HG03460 (cell line): ENCODE data around the gene NEBL.
"Not testable (repeated sequence)": the region's sequence is repeated elsewhere in the genome, so short reads cannot be mapped to it uniquely, and the experiment has no call there.

Experiments
- ATAC-seq: cut with Tn5 transposase; IDR thresholded peaks from one replicate; pipeline ENCODE4 v1.9.1; 2021; ENCODE audit not compliant: unreplicated experiment

NEBL gene

GRCh38 chr10:20897146-20897825 is at the start of gene NEBL:
NEBL (minus strand) TSS chr10:20897311; CDS start chr10:20897205, 106 bp downstream.
- no peak for ATAC-seq

GRCh38 chr10:20945546-20946332 is 48.6 kb upstream of the NEBL start:
- ATAC-seq: no peak

- no peak for ATAC-seq
Measured at GRCh38 chr10:20944789-20945502, 47.8 kb upstream of the NEBL start.

GRCh38 chr10:20939414-20939813 is 42.3 kb upstream of the NEBL start:
- ATAC-seq: not testable (repeated sequence)

GRCh38 chr10:20936396-20936795 is 39.3 kb upstream of the NEBL start:
- ATAC-seq: no peak

- ATAC-seq: no peak
Measured at GRCh38 chr10:20935931-20936330, 38.8 kb upstream of the NEBL start.

- no peak for ATAC-seq
Measured at GRCh38 chr10:20935301-20935700, 38.2 kb upstream of the NEBL start.

- no peak for ATAC-seq
Measured at GRCh38 chr10:20933705-20934104, 36.6 kb upstream of the NEBL start.

- ATAC-seq: no peak
Measured at GRCh38 chr10:20932606-20933126, 35.6 kb upstream of the NEBL start.

GRCh38 chr10:20931156-20931795 is 34.2 kb upstream of the NEBL start:
- ATAC-seq: no peak

- no peak for ATAC-seq
Measured at GRCh38 chr10:20927456-20927855, 30.3 kb upstream of the NEBL start.

- no peak for ATAC-seq
Measured at GRCh38 chr10:20922451-20922850, 25.3 kb upstream of the NEBL start.

- ATAC-seq: no peak
Measured at GRCh38 chr10:20922033-20922432, 24.9 kb upstream of the NEBL start.

GRCh38 chr10:20920061-20920460 is 22.9 kb upstream of the NEBL start:
- ATAC-seq: no peak

GRCh38 chr10:20919481-20919880 is 22.4 kb upstream of the NEBL start:
- no peak for ATAC-seq

- no peak for ATAC-seq
Measured at GRCh38 chr10:20916976-20917375, 19.9 kb upstream of the NEBL start.

GRCh38 chr10:20912969-20913368 is 15.9 kb upstream of the NEBL start:
- ATAC-seq: no peak

- no peak for ATAC-seq
Measured at GRCh38 chr10:20911626-20912025, 14.5 kb upstream of the NEBL start.

GRCh38 chr10:20909801-20910200 is 12.7 kb upstream of the NEBL start:
- no peak for ATAC-seq

- no peak for ATAC-seq
Measured at GRCh38 chr10:20908391-20908790, 11.3 kb upstream of the NEBL start.
